Stimulated activated naive CD8-positive, alpha-beta T cell treated with anti-CD3 and anti-CD28 coated beads, Interleukin-15, Interleukin-2, amounts not matched to agents 100 U/mL and 50 U/mL, for 24 hours (primary cell): ENCODE results near the gene ZNF808.
A peak's percentile ranks its signal among the peaks of the same experiment; 100 is the strongest.
"Not testable (repeated sequence)": the region's sequence is repeated elsewhere in the genome, so short reads cannot be mapped to it uniquely, and the experiment has no call there.

Source experiments
- ATAC-seq: fragments of 150-1000 bp; cut with Tn5 transposase; one replicate; pipeline ENCODE4 v1.10.0; 2021
- DNase-seq: peaks from one replicate; pipeline ENCODE4 v3.0.0; 2021

The ZNF808 gene

GRCh38 chr19:52527134-52527955 lies at the start of gene ZNF808:
Gene ZNF808, plus strand, starts transcription at chr19:52527668. Its CDS starts 15,617 bp downstream, at chr19:52543285.
- peak; percentile 97 for DNase-seq
- ATAC-seq, result peak; percentile 92

- ATAC-seq, DNase-seq: not testable (repeated sequence)
Observed at GRCh38 chr19:52484111-52484743, 43.2 kb upstream of the ZNF808 start.

GRCh38 chr19:52485064-52485463 lies 42.4 kb upstream of the ZNF808 start:
- not testable (repeated sequence) for DNase-seq, ATAC-seq

- DNase-seq, ATAC-seq: not testable (repeated sequence)
Observed at GRCh38 chr19:52485561-52486240, 41.8 kb upstream of the ZNF808 start.

GRCh38 chr19:52492201-52492993 lies 35.1 kb upstream of the ZNF808 start:
- DNase-seq, result no peak
- ATAC-seq, result no peak

- no peak for ATAC-seq
- DNase-seq, result no peak
Observed at GRCh38 chr19:52492994-52493470, 34.4 kb upstream of the ZNF808 start.

- ATAC-seq, result no peak
Observed at GRCh38 chr19:52494518-52494917, 33.0 kb upstream of the ZNF808 start.

GRCh38 chr19:52498571-52498970 lies 28.9 kb upstream of the ZNF808 start:
- ATAC-seq (no peak), DNase-seq (no peak)

More at GRCh38 chr19:52494518-52494917, 33.0 kb upstream of the ZNF808 start:
- DNase-seq, result no peak

- not testable (repeated sequence) for ATAC-seq, DNase-seq
Observed at GRCh38 chr19:52500474-52500873, 27.0 kb upstream of the ZNF808 start.

GRCh38 chr19:52500991-52501390 lies 26.5 kb upstream of the ZNF808 start:
- DNase-seq, ATAC-seq: not testable (repeated sequence)

- no peak for DNase-seq
Observed at GRCh38 chr19:52507266-52507665, 20.2 kb upstream of the ZNF808 start.

GRCh38 chr19:52516191-52516590 lies 11.3 kb upstream of the ZNF808 start:
- no peak for ATAC-seq
- no peak for DNase-seq

More at GRCh38 chr19:52507266-52507665, 20.2 kb upstream of the ZNF808 start:
- no peak for ATAC-seq

- ATAC-seq (no peak), DNase-seq (no peak)
Observed at GRCh38 chr19:52518646-52519045, 8.8 kb upstream of the ZNF808 start.

GRCh38 chr19:52519175-52519574 lies 8.3 kb upstream of the ZNF808 start:
- DNase-seq, ATAC-seq: not testable (repeated sequence)

GRCh38 chr19:52520013-52520412 lies 7.5 kb upstream of the ZNF808 start:
- ATAC-seq (no peak), DNase-seq (no peak)

- ATAC-seq, result no peak
- no peak for DNase-seq
Observed at GRCh38 chr19:52522551-52522950, 4.9 kb upstream of the ZNF808 start.

GRCh38 chr19:52524086-52524485 lies 3.4 kb upstream of the ZNF808 start:
- no peak for DNase-seq
- ATAC-seq, result no peak

GRCh38 chr19:52527956-52528351 lies 486 bp downstream of the ZNF808 start:
- DNase-seq (peak; percentile 12), ATAC-seq (peak; percentile 8)

GRCh38 chr19:52532480-52532879 lies 5.0 kb downstream of the ZNF808 start:
- no peak for DNase-seq
- ATAC-seq, result no peak

GRCh38 chr19:52533901-52534300 lies 6.4 kb downstream of the ZNF808 start:
- no peak for DNase-seq
- no peak for ATAC-seq

GRCh38 chr19:52535385-52535770 lies 7.9 kb downstream of the ZNF808 start:
- ATAC-seq, result peak; percentile 3
- DNase-seq, result peak; percentile 7
